Measurements from ENCODE around the gene PPP6R2.

Gene PPP6R2

DNA sequence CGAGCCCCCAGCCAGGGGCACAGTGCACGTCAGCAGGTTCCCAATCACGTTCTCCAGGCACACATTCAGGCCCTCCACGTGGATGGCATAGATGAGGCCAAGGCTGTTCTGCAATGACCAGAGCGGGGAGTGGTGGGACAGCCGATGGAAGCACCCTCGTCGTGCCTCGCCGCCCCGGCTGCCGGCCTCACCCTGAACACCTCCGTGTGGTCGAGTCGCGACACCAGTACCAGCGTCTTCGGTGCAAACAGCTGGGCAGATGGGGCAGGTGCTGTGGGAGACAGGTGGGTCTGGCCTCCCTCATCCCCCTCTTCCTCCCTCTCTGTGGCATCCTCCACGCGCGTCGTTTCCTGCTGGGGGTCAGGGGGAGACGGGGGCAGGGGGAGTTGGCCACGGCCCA lies 124.2 kb downstream of the PPP6R2 start:
- no peak for TF ChIP-seq ZNF274 (IDR thresholded peaks at IDR 0.05; ENCODE audit: low read depth, low read length)
- no peak overlapping the region for H3K4me3 ChIP-seq (ENCODE audit: low read length)

DNA sequence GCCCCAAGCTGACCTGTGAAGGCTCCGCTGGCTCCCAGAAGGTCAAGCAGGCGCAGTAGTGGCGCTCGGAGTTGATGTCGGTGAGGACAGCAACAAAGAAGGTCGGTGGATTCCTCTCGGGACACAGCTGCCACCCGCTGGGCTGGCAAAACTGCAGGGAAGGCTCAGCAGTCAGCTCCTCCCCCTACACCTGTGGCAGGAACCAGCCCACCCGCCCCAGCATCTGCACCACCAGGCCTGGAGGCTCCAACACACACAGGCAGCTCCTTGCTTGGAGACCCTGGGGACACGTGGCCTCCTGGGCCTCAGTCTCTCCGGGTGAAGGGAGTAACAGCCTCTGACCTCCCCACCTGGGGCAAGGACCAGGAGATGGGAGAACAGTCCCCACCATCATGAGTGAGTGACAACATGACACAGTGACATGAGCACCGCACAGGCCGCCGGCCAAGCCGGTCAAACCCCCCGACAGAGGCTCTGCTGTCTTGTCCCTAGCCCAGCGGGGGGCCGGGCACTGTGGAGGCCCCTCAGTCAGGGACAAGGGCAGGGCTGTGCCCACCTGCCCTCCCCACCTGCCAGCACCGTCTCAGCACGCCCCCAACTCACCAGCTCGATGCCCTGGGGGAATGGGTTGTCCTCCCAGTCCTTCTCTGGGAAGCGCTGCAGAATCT lies 124.8 kb downstream of the PPP6R2 start:
- no peak for TF ChIP-seq ZNF274 (IDR thresholded peaks at IDR 0.05; ENCODE audit: low read depth, low read length)
- H3K4me3 ChIP-seq (ENCODE audit: low read length): no peak overlapping the region; the same call in 1 of the 2 replicates

DNA sequence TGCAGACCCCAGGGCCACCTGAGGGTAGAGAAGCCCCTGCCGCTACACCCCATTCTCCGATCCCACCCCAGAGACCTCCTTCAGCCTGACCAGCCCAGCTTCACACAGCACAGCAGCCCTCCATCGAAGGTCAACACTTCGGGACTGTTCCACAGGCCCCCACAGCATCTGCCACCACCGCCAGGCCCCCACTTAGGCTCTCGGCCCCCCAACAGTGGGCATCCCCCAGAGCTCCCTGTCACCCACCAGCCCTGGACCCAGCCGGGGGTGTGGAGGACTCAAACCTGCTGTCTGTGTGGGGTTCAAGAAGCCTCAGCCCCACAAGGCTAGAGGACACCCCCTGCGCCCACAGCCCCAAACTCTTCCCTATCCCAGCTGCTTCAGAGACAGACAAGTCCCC lies 125.5 kb downstream of the PPP6R2 start:
- H3K4me3 ChIP-seq (ENCODE audit: low read length): peak overlapping the region; percentile 34; the same call in 1 of the 2 replicates
- no peak for TF ChIP-seq ZNF274 (IDR thresholded peaks at IDR 0.05; ENCODE audit: low read depth, low read length)

DNA sequence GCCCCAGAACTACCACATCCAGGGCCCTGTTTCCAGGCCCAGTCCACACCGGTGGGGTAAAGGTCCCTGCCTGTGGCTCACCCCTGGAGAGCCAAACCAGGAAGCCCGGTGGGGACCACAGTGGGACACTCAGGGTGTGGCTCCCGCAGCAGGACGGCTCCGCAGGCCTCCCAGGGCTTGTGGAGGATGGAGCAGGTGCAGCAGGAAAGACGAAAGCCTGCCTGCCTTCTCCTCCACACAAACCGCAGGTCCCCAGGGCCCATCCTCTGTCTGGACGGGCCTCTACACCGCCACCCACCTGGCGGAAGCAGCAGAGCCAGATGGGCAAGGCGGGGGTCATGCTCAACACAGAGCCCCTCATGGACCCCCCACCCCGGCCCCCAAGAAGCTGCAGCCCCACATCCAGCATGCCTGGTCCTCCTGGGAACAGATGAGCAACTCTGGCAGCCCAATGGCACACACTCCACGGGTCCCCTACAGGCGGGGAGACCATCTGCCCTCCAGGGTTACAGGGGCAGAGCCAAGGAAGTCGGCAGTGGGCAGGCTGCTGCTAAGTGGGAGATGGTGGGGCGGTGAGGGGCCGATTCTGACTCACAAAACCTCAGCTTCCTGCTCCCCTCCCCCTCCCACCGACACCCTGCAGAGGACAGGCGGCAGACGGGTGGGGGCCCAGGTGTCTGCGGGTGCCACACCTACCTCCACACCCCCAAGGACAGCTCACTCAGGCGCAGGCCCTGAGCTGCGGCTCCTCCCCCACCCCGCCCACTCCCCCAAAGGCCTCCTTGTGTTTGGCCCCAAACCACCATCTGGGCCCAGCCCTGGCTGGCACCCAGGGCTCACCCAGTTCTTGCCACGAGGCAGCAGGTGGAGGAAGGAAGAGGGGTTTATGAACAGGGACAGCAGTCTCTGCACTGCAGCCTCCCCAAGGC lies 126.5 kb downstream of the PPP6R2 start:
- no peak for TF ChIP-seq ZNF274 (IDR thresholded peaks at IDR 0.05; ENCODE audit: low read depth, low read length)
- peak overlapping the region; percentile 34; the same call in 1 of the 2 replicates for H3K4me3 ChIP-seq (ENCODE audit: low read length)

DNA sequence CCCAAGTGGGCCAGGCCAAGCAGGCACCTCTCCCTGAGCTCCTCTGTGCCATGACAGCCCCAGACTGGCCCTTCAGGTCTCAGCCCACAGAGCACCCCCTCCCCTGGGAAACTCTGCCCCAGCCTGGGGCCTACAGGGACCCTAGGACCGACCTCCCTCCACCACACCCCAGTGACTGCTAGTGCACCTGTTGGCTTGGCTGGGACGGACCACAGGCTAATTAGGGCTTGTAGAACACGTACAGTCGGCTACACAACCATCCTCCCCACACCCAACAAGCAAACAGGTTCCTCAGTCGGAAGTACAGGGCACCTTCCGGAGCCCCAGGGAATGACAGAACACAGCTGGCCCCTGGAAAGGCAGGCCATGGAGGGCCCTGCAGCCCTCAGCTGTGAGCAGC lies 127.4 kb downstream of the PPP6R2 start:
- peak overlapping the region; percentile 8; the same call in 1 of the 2 replicates for H3K4me3 ChIP-seq (ENCODE audit: low read length)
- TF ChIP-seq ZNF274 (IDR thresholded peaks at IDR 0.05; ENCODE audit: low read depth, low read length): no peak

DNA sequence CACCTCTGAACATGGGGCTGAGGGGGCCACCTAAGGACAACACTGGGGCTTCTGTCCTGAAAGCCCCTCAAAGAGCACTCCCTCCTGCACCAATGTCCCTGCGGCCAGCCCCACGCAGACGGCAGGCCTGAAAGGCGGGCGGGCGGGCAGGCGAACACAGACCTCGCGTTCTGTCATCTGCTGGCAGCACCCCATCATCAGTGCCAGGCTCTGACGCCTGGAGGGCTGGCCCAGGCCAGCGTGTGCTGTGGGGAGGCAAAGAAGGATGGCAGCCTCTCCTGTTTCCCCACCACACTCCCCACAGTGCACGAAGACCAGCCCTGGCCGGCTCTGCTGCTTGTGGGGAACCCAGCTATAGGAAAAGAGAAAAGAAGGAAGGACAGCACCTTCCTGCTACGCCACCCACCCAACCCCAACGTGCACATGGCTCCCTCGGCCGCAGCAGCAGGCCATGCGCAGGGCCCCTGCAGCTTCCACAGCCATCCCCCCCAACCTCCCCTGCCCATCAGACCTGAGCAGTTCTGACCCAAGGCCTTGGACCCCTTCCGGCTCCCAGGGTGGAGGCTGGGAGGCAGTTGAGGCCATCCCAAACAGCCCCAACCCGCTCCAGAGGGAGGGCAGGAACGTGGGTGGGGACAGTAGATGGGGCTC lies 128.2 kb downstream of the PPP6R2 start:
- no peak for TF ChIP-seq ZNF274 (IDR thresholded peaks at IDR 0.05; ENCODE audit: low read depth, low read length)
- H3K4me3 ChIP-seq (ENCODE audit: low read length): no peak overlapping the region; the same call in 1 of the 2 replicates

DNA sequence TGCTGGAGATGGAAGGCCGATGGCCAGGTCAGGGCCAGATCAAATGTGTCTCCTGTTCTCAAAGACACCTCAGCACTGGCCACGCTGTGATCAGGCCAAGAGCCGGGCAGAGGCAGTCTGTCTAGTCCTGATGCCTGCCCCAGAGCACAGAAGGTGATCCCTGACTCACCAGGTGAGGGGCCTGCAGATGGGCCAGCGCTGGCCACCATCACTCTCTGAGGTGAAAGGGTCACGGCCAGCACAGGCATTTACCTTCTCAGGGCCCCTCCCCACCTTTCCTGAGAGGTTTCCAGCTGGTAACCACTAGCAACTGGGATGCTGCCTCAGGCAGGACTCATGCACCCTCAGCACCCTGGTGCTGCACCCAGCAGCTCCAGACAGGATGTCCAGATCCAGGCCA lies 128.8 kb downstream of the PPP6R2 start:
- H3K4me3 ChIP-seq (ENCODE audit: low read length): no peak overlapping the region
- TF ChIP-seq ZNF274 (IDR thresholded peaks at IDR 0.05; ENCODE audit: low read depth, low read length): no peak

DNA sequence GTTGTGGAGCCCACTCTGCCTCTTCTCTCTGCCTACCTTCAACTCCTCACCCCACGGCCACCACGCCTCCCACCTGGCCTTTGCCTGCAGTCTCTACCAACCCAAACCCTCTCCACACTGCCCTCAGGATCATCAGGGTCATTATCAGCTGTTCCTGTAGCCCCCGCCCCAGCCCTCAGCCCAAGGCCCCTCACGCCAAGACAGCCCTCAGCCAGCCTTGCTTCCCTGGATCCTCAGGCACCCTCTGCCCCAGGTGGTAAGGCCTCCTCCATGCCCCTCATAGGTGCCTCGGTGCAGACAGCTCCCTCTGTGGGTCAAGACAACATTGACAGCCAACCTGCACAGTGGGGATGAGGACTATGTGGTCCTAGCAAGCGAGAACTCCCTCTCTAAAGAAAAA lies 130.0 kb downstream of the PPP6R2 start:
- TF ChIP-seq ZNF274 (IDR thresholded peaks at IDR 0.05; ENCODE audit: low read depth, low read length): no peak
- H3K4me3 ChIP-seq (ENCODE audit: low read length): peak overlapping the region; percentile 75; the same call in 1 of the 2 replicates

DNA sequence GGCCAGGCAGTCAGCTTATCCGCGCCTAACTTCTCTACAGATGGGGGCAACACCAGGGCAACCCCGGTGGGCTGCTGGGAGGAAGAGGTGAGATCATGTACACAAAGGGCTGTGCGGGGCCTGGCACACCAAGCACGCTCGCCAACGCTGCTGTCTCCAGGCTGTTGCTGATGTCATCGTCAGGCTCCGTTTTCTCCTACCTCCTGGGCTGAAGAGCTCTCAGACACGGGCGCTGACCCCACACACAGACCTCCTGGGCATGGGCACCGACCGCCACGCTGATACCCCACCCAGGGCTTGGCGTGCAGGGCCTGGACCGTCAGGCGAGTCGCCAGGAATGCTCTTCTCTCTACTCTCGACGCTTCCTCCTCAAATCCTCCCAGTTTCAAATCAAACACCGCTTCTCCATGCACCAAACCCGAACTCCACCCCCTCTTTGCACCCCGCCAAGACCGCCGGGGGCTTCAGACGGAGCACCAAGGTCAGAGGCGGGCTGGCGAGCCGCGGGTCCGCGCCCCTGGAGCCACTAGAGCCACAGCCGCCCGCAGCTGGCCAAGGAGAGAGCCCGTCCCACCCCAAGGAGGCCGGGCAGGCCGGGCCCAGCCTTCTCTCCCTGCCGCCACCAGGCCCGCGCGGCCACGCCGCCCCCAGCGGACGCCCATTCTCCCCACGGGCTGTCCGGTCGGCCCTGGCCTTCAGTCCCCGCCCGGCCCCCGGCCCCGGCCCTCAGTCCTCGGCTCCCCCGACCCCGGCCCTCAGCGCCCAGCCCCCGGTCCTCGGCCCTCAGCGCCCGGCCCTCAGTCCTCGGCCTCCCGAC lies 130.9 kb downstream of the PPP6R2 start:
- H3K4me3 ChIP-seq (ENCODE audit: low read length): peak overlapping the region; percentile 75
- TF ChIP-seq ZNF274 (IDR thresholded peaks at IDR 0.05; ENCODE audit: low read depth, low read length): no peak

DNA sequence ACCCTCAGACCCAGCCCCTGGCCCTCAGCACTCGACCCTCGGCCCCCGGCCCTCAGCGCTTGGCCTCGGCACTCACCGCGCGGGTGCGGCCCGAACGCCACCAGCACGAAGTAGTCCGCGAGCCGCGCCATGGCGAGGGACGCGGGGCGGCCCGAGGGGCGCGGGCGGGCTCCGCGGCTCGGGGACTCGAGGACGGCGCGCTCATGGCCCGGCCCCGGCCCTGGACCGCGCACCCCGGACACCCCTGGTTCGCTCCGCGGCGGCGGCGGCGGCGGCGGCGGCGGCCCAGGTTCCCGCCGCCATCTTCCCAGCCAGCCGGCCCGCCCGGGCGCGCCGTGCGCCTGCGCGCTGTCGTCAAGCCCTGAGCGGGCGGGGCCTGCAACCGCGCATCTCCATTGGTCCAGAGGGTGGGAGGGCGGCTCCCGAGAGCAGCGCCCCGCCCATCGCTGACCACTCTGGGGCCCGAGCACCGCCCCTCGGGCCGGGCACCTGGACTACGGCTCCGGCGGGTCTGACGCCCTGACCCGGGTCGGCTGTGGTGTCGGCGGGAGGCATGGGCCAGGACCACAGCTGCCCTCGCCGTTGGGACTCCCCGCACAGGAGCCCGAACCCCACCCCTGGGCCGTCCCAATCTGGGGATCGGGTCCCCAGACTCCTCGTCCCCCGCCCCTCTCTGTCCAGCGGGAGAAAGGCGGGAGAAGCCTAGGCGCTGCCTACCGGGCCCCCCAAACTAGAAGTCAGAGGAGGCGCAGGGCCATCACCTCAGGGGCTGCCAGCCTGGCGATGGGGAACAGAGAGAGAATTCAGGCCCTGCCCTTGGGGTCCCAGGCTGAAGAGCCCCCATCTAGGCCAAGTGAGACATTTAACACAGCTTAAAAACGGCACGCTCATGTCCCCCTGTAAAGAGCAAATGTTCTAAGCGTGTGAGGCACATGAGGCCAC lies 131.9 kb downstream of the PPP6R2 start, which contains the start of gene SBF1:
Gene SBF1, minus strand, starts transcription at position 326 of the 942 bp plus-strand sequence. Its CDS starts 195 bp downstream, at position 131.
- H3K4me3 ChIP-seq (ENCODE audit: low read length): peak within 1 kb of the TSS; percentile 75
- no peak for TF ChIP-seq ZNF274 (IDR thresholded peaks at IDR 0.05; ENCODE audit: low read depth, low read length)

DNA sequence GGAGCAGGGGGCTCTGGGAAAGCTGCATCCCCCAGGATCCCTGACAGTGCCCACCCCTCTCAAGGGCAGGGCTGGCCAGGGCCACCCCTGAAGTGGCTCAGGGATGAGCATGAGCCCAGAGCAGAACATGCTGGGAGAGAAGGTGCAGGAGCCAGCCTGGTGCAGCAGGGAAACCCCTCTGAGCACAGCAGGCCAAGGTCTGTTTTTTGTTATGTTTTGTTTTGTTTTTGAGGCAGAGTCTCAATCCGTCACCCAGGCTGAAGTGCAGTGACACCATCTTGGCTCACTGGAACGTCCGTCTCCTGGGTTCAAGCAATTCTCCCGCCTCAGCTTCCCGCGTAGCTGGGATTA lies 132.5 kb downstream of the PPP6R2 start:
- no peak for TF ChIP-seq ZNF274 (IDR thresholded peaks at IDR 0.05; ENCODE audit: low read depth, low read length)
- no peak overlapping the region for H3K4me3 ChIP-seq (ENCODE audit: low read length)

DNA sequence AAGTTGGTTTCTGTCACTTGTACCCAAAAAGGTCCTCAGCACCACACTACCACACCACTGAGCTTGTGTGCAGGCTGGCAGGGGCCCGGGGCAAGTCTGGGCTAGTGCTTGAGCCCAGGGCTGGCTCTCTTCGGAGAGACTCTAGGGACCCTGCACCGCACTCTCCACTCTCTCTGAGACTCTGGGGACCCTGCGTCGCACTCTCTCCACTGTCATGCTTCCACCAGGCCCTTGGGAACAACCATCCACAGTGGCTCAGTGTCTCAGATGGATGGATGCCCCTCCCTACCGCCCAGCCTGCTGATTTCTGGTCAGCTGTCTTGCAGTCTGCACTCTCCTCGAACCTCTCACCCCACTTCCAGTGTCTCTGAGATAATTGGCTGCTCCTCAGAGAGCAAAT lies 133.7 kb downstream of the PPP6R2 start:
- TF ChIP-seq ZNF274 (IDR thresholded peaks at IDR 0.05; ENCODE audit: low read depth, low read length): no peak
- no peak overlapping the region for H3K4me3 ChIP-seq (ENCODE audit: low read length)

DNA sequence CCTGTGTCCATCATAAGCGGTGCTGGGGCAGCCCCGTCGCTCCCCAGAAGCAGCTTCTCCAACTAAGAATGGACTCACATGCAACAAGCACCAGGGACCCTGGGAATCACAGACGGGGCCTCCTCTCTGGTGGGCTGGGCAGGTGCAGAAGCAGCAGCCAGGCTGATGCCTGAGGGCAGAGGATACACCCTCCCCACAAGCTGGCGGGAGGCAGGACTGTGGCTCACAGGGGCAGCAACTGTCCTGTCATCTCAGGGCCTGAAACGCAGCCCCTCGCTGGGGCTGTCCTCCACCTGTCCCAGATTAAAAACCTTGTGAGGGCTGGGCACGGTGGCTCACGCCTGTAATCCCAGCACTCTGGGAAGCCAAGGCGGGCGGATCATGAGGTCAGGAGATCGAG lies 134.8 kb downstream of the PPP6R2 start:
- TF ChIP-seq ZNF274 (IDR thresholded peaks at IDR 0.05; ENCODE audit: low read depth, low read length): no peak

More for the DNA sequence above, 134.8 kb downstream of the PPP6R2 start:
- H3K4me3 ChIP-seq (ENCODE audit: low read length): no peak overlapping the region
